HEK293 (cell line): ENCODE measurements around the gene IL15RA.

Experiments used
- CTCF ChIA-PET: fragments of 350-600 bp; formaldehyde crosslinking; extraction: SDS; loops from one replicate; lab custom pipeline; 2021; ENCODE audit warnings: antibody characterized with exemption; lab: Yijun Ruan, JAX
- POLR2A ChIA-PET: fragments of 300-600 bp; formaldehyde crosslinking; extraction: SDS; loops from one replicate; lab custom pipeline; 2020; ENCODE audit warnings: antibody characterized with exemption, inconsistent platforms; lab: Yijun Ruan, JAX
- H3K27ac ChIP-seq: fragments of 200-500 bp; sonication (Bioruptor generic); 2 replicates; pipeline ENCODE4 v1.5.1; 2014; ENCODE audit warnings: low read depth, low read length, control low read depth, inconsistent platforms; ENCODE audit errors: extremely low read depth
- H3K36me3 ChIP-seq, 2 experiments: fragments of 200-500 bp in 1 of 2; sonication (Bioruptor generic) in 1 of 2; 1 replicate in 1 of 2; 2 replicates in 1 of 2; pipeline ENCODE4 v1.5.1; 2014 to 2017; ENCODE audit warnings: inconsistent platforms in 2 of 2, low read length in 2 of 2; ENCODE audit not compliant: control insufficient read depth in 2 of 2, insufficient read depth in 1 of 2
- H3K4me1 ChIP-seq: fragments of 200-500 bp; sonication (Bioruptor generic); 2 replicates; pipeline ENCODE4 v1.5.1; 2014; ENCODE audit warnings: mild to moderate bottlenecking, low read length, inconsistent platforms; ENCODE audit not compliant: control insufficient read depth, insufficient read depth
- H3K4me3 ChIP-seq: 2 replicates; pipeline ENCODE4 v1.5.1; 2011; ENCODE audit warnings: low read depth, mild to moderate bottlenecking, control low read depth, low read length, moderate library complexity
- H3K9me3 ChIP-seq: fragments of 200-500 bp; sonication (Bioruptor generic); 2 replicates; pipeline ENCODE4 v1.5.1; 2014; ENCODE audit warnings: low read depth, low read length, inconsistent platforms; ENCODE audit not compliant: control insufficient read depth, insufficient read depth
- GLIS2 ChIP-seq: fragments of 450-650 bp; formaldehyde crosslinking; IDR thresholded peaks from 2 replicates; pipeline ENCODE4 v1.5.1; 2016; ENCODE audit warnings: missing biosample characterization, missing genetic modification characterization
- HOXA7 ChIP-seq: sonication (generic); formaldehyde crosslinking; IDR thresholded peaks from 2 replicates; pipeline ENCODE4 v1.8.1; 2022; ENCODE audit warnings: missing genetic modification reagents, borderline replicate concordance
- MEIS1 ChIP-seq: sonication (generic); formaldehyde crosslinking; IDR thresholded peaks from 2 replicates; pipeline ENCODE4 v1.8.1; 2022; ENCODE audit warnings: missing genetic modification reagents, mild to moderate bottlenecking, borderline replicate concordance
- OSR2 ChIP-seq: fragments of 450-650 bp; formaldehyde crosslinking; IDR thresholded peaks from 2 replicates; pipeline ENCODE4 v1.5.1; 2016; ENCODE audit warnings: missing biosample characterization, missing genetic modification characterization
- OVOL3 ChIP-seq: fragments of 450-650 bp; formaldehyde crosslinking; IDR thresholded peaks from 2 replicates; pipeline ENCODE4 v1.5.1; 2016; ENCODE audit warnings: missing biosample characterization, missing genetic modification characterization
- ZBTB21 ChIP-seq: fragments of 450-650 bp; formaldehyde crosslinking; IDR thresholded peaks from 2 replicates; pipeline ENCODE4 v1.5.1; 2017; ENCODE audit warnings: missing biosample characterization, missing genetic modification characterization
- ZFP41 ChIP-seq: fragments of 450-650 bp; formaldehyde crosslinking; IDR thresholded peaks from 2 replicates; pipeline ENCODE4 v1.5.1; 2016; ENCODE audit warnings: missing biosample characterization, missing genetic modification characterization, borderline replicate concordance
- ZFP69B ChIP-seq: fragments of 450-650 bp; formaldehyde crosslinking; IDR thresholded peaks from 2 replicates; pipeline ENCODE4 v1.5.1; 2016; ENCODE audit warnings: missing biosample characterization, missing genetic modification characterization
- ZNF114 ChIP-seq: fragments of 450-650 bp; formaldehyde crosslinking; IDR thresholded peaks from 2 replicates; pipeline ENCODE4 v1.5.0; 2017; ENCODE audit warnings: missing biosample characterization, missing genetic modification characterization
- ZNF121 ChIP-seq: fragments of 450-650 bp; formaldehyde crosslinking; IDR thresholded peaks from 2 replicates; pipeline ENCODE4 v1.5.1; 2016; ENCODE audit warnings: missing biosample characterization, missing genetic modification characterization
- ZNF155 ChIP-seq: fragments of 450-650 bp; formaldehyde crosslinking; IDR thresholded peaks from 2 replicates; pipeline ENCODE4 v1.5.1; 2016; ENCODE audit warnings: missing biosample characterization, missing genetic modification characterization
- ZNF19 ChIP-seq: fragments of 450-650 bp; formaldehyde crosslinking; IDR thresholded peaks from 2 replicates; pipeline ENCODE4; 2016; ENCODE audit warnings: missing biosample characterization, missing genetic modification characterization, low read depth
- ZNF423 ChIP-seq: fragments of 450-650 bp; formaldehyde crosslinking; IDR thresholded peaks from 2 replicates; pipeline ENCODE4 v1.5.1; 2016; ENCODE audit warnings: missing biosample characterization, missing genetic modification characterization
- ZNF521 ChIP-seq: fragments of 450-650 bp; formaldehyde crosslinking; IDR thresholded peaks from 2 replicates; pipeline ENCODE4 v1.5.1; 2017; ENCODE audit warnings: missing biosample characterization, mild to moderate bottlenecking, missing genetic modification characterization
- ZNF560 ChIP-seq: fragments of 450-650 bp; formaldehyde crosslinking; IDR thresholded peaks from 2 replicates; pipeline ENCODE4 v1.5.1; 2017; ENCODE audit warnings: missing biosample characterization, missing genetic modification characterization, borderline replicate concordance
- ZNF585B ChIP-seq: fragments of 450-650 bp; formaldehyde crosslinking; IDR thresholded peaks from 2 replicates; pipeline ENCODE4 v1.5.1; 2016; ENCODE audit warnings: missing biosample characterization, missing genetic modification characterization
- ZNF76 ChIP-seq: fragments of 450-650 bp; formaldehyde crosslinking; IDR thresholded peaks from 2 replicates; pipeline ENCODE4; 2016; ENCODE audit warnings: low read depth, missing biosample characterization, missing genetic modification characterization, borderline replicate concordance
- ZNF768 ChIP-seq: fragments of 450-650 bp; formaldehyde crosslinking; IDR thresholded peaks from 2 replicates; pipeline ENCODE4 v1.5.1; 2018; ENCODE audit warnings: missing biosample characterization, mild to moderate bottlenecking, missing genetic modification characterization
- ZNF785 ChIP-seq: fragments of 450-650 bp; formaldehyde crosslinking; IDR thresholded peaks from 2 replicates; pipeline ENCODE4 v1.5.1; 2016; ENCODE audit warnings: missing biosample characterization, missing genetic modification characterization
- ZNF837 ChIP-seq: fragments of 450-650 bp; formaldehyde crosslinking; IDR thresholded peaks from 2 replicates; pipeline ENCODE4 v1.5.1; 2016; ENCODE audit warnings: missing biosample characterization, missing genetic modification characterization
- ZNF843 ChIP-seq: fragments of 450-650 bp; formaldehyde crosslinking; IDR thresholded peaks from 2 replicates; pipeline ENCODE4 v1.5.1; 2016; ENCODE audit warnings: missing biosample characterization, missing genetic modification characterization
- ZXDB ChIP-seq: fragments of 450-650 bp; formaldehyde crosslinking; IDR thresholded peaks from 2 replicates; pipeline ENCODE4 v1.5.1; 2016; ENCODE audit warnings: missing biosample characterization, missing genetic modification characterization
- TF ChIP-seq, protein P1 (sequence below): fragments of 450-650 bp; formaldehyde crosslinking; IDR thresholded peaks from 2 replicates; pipeline ENCODE4 v1.5.1; 2016; ENCODE audit warnings: missing biosample characterization, missing genetic modification characterization

Gene IL15RA

DNA sequence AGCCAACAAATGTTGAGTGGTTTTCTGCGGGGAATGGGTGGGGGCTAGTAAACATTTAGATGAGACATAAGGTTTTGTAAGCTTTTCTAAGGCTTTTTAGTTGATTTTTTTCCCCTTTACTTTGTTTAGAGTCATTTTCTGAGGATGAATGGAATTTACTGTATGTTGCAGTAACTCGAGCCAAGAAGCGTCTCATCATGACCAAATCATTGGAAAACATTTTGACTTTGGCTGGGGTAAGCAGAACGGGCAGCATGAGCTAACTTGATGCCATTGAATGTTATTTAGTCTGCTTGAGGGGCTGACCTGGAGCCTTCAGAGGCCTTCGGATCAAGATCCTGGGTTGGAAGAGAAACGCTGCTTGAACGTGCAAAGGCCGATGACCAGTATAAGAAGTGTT is 50.0 kb downstream of the IL15RA start:
- peaks cover 39 to 99% of the 10 kb centered on the region in 2 experiments for H3K36me3 ChIP-seq
- TF ChIP-seq ZNF114 (tag by site-specific recombination) (no peak), ZNF768 (no peak), ZNF560 (tag by site-specific recombination) (no peak), ZNF76 (tag by site-specific recombination) (no peak), ZFP41 (no peak), OVOL3 (tag by site-specific recombination) (no peak), HOXA7 (CRISPR knock-in tag) (no peak), OSR2 (no peak)
- TF ChIP-seq, all 188 proteins: peak for 0
- Histone ChIP-seq H3K27ac (no peak overlapping the region), H3K9me3 (no peaks in the 10 kb centered on the region), H3K4me3 (no peak overlapping the region), H3K4me1 (no peaks in the 10 kb centered on the region)
- CTCF ChIA-PET: no interaction called here
- POLR2A ChIA-PET: no interaction called here

DNA sequence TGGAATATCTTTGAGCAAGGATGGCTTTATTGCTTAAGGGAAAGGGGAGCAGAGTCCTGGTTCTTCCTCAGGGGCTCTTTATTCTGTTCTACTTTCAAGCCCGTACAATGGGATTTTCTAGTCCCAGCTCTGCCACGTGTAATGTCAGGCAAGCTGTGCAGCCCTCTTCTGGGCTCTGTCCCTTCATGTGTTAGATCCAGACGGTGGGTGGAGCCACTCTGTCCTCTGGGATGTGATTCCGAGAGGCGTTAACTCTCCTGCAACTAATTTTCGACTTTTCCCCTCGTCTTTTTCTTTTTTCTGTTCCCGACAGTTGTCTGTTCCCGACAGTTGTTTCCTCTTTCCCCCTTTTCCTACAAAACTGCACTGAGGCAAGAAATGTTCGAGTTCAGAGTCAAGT is 52.5 kb downstream of the IL15RA start:
- Histone ChIP-seq H3K4me3 (no peak overlapping the region), H3K9me3 (no peaks in the 10 kb centered on the region), H3K36me3 (peaks cover 49 to 98% of the 10 kb centered on the region in 2 experiments), H3K4me1 (no peaks in the 10 kb centered on the region), H3K27ac (no peak overlapping the region)
- POLR2A ChIA-PET: no interaction called here
- CTCF ChIA-PET: no interaction called here
- TF ChIP-seq ZNF19 (no peak), GLIS2 (tag by site-specific recombination) (no peak), ZNF521 (tag by site-specific recombination) (no peak)
- TF ChIP-seq, protein P1, sequence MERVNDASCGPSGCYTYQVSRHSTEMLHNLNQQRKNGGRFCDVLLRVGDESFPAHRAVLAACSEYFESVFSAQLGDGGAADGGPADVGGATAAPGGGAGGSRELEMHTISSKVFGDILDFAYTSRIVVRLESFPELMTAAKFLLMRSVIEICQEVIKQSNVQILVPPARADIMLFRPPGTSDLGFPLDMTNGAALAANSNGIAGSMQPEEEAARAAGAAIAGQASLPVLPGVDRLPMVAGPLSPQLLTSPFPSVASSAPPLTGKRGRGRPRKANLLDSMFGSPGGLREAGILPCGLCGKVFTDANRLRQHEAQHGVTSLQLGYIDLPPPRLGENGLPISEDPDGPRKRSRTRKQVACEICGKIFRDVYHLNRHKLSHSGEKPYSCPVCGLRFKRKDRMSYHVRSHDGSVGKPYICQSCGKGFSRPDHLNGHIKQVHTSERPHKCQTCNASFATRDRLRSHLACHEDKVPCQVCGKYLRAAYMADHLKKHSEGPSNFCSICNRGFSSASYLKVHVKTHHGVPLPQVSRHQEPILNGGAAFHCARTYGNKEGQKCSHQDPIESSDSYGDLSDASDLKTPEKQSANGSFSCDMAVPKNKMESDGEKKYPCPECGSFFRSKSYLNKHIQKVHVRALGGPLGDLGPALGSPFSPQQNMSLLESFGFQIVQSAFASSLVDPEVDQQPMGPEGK (tag by site-specific recombination): no peak

GRCh38 chr10:5921746-5922145 is 55.6 kb downstream of the IL15RA start:
- Histone ChIP-seq H3K4me1 (no peaks in the 10 kb centered on the region), H3K4me3 (no peak overlapping the region), H3K36me3 (peaks cover 41 to 96% of the 10 kb centered on the region in 2 experiments), H3K9me3 (no peaks in the 10 kb centered on the region), H3K27ac (no peak overlapping the region)
- TF ChIP-seq ZNF423 (no peak), ZNF585B (no peak), ZNF121 (tag by site-specific recombination) (no peak), ZNF843 (tag by site-specific recombination) (no peak), ZNF785 (tag by site-specific recombination) (no peak), ZFP69B (tag by site-specific recombination) (no peak), ZXDB (no peak), ZNF837 (no peak), ZBTB21 (no peak), ZNF155 (tag by site-specific recombination) (no peak), MEIS1 (CRISPR knock-in tag) (no peak)
- POLR2A ChIA-PET: no interaction called here
- CTCF ChIA-PET: no interaction called here
